Caco-2 (cell line): ENCODE data around the gene EPHB4. TPM values are rescaled to one million over a fixed set of nuclear protein-coding genes. Genes with fewer than 3 reads are reported as not detected.
A peak's percentile ranks its signal among the peaks of the same experiment; 100 is the strongest.

Source experiments
- BruUV-seq: library from RNA; stranded (reverse); fragments of 400-500 nt; replicated peaks from 2 replicates; lab custom pipeline; 2021; lab: Mats Ljungman, UMichigan
- CTCF ChIA-PET: fragments of 300-600 bp; sonication (Branson Sonifier 250); formaldehyde crosslinking; loops from one replicate; lab custom pipeline; 2022; ENCODE audit warnings: antibody characterized with exemption; lab: Charles Lee
- POLR2A ChIA-PET: fragments of 300-600 bp; sonication (Branson Sonifier 250); formaldehyde crosslinking; loops from one replicate; lab custom pipeline; 2022; ENCODE audit warnings: antibody characterized with exemption; lab: Charles Lee
- DNase-seq, 2 experiments: peaks; one replicate each; pipeline versions ENCODE4 v3.0.0 to v3.0.0-alpha.2; 2020 to 2022
- H3K27me3 ChIP-seq: replicated peaks from 2 replicates; pipeline ENCODE4 v1.6.0; 2011; ENCODE audit warnings: low read length; ENCODE audit not compliant: control insufficient read depth, insufficient read depth
- H3K36me3 ChIP-seq: 2 replicates; pipeline ENCODE4 v1.5.1; 2011; ENCODE audit warnings: low read length; ENCODE audit not compliant: control insufficient read depth, insufficient read depth
- H3K4me1 ChIP-seq: fragments of 250-450 bp; sonication (Bioruptor Pico); 2 replicates; pipeline ENCODE4 v1.5.1; 2020; ENCODE audit warnings: mild to moderate bottlenecking
- H3K4me3 ChIP-seq: 2 replicates; pipeline ENCODE4 v1.5.1; 2011; ENCODE audit warnings: low read depth, mild to moderate bottlenecking, control low read depth, low read length
- H3K9me3 ChIP-seq: fragments of 250-450 bp; sonication (Bioruptor Pico); 2 replicates; pipeline ENCODE4 v1.5.1; 2020; ENCODE audit warnings: mild to moderate bottlenecking, moderate library complexity
- H3K27ac Mint-ChIP-seq: one replicate; pipeline ENCODE4 v1.8.0; 2022; ENCODE audit warnings: mixed read lengths; ENCODE audit not compliant: unreplicated experiment
- H3K27me3 Mint-ChIP-seq: one replicate; pipeline ENCODE4 v1.8.0; 2022; ENCODE audit warnings: mixed read lengths; ENCODE audit not compliant: insufficient read depth, unreplicated experiment
- H3K36me3 Mint-ChIP-seq: one replicate; pipeline ENCODE4 v1.8.0; 2022; ENCODE audit warnings: mild to moderate bottlenecking, mixed read lengths; ENCODE audit not compliant: insufficient read depth, unreplicated experiment
- H3K4me1 Mint-ChIP-seq: one replicate; pipeline ENCODE4 v1.8.0; 2022; ENCODE audit warnings: low read depth, mixed read lengths; ENCODE audit not compliant: unreplicated experiment
- H3K4me3 Mint-ChIP-seq: one replicate; pipeline ENCODE4 v1.8.0; 2022; ENCODE audit warnings: mild to moderate bottlenecking, moderate library complexity, mixed read lengths; ENCODE audit not compliant: unreplicated experiment
- H3K9me3 Mint-ChIP-seq: one replicate; pipeline ENCODE4 v1.8.0; 2022; ENCODE audit warnings: mixed read lengths; ENCODE audit not compliant: unreplicated experiment
- intact Hi-C: fragments of 100-400 bp; cut with micrococcal nuclease; formaldehyde crosslinking; loops from one replicate; pipeline ENCODE4 v1.10.0; 2022; ENCODE audit not compliant: unreplicated experiment
- total RNA-seq: library from RNA; stranded (reverse); gene quantifications from 2 replicates; pipeline ENCODE4 v1.2.3, GENCODE V29; 2022
- TF ChIP-seq, protein P1 (sequence below), 2 experiments: fragments of 200-600 bp in 1 of 2; IDR thresholded peaks; 1 replicate in 1 of 2; 2 replicates in 1 of 2; pipeline versions ENCODE4 v1.5.1 to v1.8.0; 2011 to 2022; ENCODE audit warnings: antibody characterized with exemption in 1 of 2, control low read depth in 1 of 2, inconsistent platforms in 1 of 2, low read depth in 1 of 2, low read length in 1 of 2, mild to moderate bottlenecking in 1 of 2, moderate library complexity in 1 of 2; ENCODE audit not compliant: insufficient read depth in 1 of 2, severe bottlenecking in 1 of 2, unreplicated experiment in 1 of 2

EPHB4 gene
- total RNA-seq, 1 experiment from 2014 or later, result 112 TPM

GRCh38 chr7:100867776-100868485 lies 40.6 kb upstream of the EPHB4 start:
- H3K27me3 ChIP-seq, result no peaks in the 10 kb centered on the region
- no TSS peak for BruUV-seq
- Mint-ChIP-seq H3K27ac (peak overlapping the region; percentile 88), H3K4me1 (peaks cover under 1% of the 10 kb centered on the region), H3K36me3 (peaks cover 68% of the 10 kb centered on the region), H3K4me3 (peak overlapping the region; percentile 75), H3K9me3 (no peaks in the 10 kb centered on the region), H3K27me3 (no peaks in the 10 kb centered on the region)
- ChIA-PET CTCF (no interaction called here), POLR2A (no interaction called here)
- DNase-seq, result no peak
- intact Hi-C loops, result no loop called here
- peaks cover 17% of the 10 kb centered on the region for H3K4me1 ChIP-seq
- TF ChIP-seq, protein P1, sequence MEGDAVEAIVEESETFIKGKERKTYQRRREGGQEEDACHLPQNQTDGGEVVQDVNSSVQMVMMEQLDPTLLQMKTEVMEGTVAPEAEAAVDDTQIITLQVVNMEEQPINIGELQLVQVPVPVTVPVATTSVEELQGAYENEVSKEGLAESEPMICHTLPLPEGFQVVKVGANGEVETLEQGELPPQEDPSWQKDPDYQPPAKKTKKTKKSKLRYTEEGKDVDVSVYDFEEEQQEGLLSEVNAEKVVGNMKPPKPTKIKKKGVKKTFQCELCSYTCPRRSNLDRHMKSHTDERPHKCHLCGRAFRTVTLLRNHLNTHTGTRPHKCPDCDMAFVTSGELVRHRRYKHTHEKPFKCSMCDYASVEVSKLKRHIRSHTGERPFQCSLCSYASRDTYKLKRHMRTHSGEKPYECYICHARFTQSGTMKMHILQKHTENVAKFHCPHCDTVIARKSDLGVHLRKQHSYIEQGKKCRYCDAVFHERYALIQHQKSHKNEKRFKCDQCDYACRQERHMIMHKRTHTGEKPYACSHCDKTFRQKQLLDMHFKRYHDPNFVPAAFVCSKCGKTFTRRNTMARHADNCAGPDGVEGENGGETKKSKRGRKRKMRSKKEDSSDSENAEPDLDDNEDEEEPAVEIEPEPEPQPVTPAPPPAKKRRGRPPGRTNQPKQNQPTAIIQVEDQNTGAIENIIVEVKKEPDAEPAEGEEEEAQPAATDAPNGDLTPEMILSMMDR (IDR thresholded peaks at IDR 0.05; ENCODE audit: insufficient read depth in 1 of 2, low read depth in 1 of 2, low read length in 1 of 2, severe bottlenecking in 1 of 2, unreplicated experiment in 1 of 2), result no peak
- no peaks in the 10 kb centered on the region; the same call in 1 of the 2 replicates for H3K36me3 ChIP-seq
- no peaks in the 10 kb centered on the region for H3K9me3 ChIP-seq
- peak overlapping the region; percentile 45 for H3K4me3 ChIP-seq

GRCh38 chr7:100867040-100867775 lies 39.9 kb upstream of the EPHB4 start, which contains the start of gene TRIP6:
TSS of gene TRIP6 (plus strand) at chr7:100867387. CDS start at chr7:100867498, 111 bp downstream.
- Histone ChIP-seq H3K4me1 (peaks cover 17% of the 10 kb centered on the region), H3K36me3 (no peaks in the 10 kb centered on the region), H3K9me3 (no peaks in the 10 kb centered on the region), H3K4me3 (peak within 1 kb of the TSS; percentile 45), H3K27me3 (no peaks in the 10 kb centered on the region)
- Mint-ChIP-seq H3K4me3 (peak within 1 kb of the TSS; percentile 75), H3K36me3 (peaks cover 68% of the 10 kb centered on the region), H3K4me1 (peaks cover 7% of the 10 kb centered on the region), H3K27me3 (no peaks in the 10 kb centered on the region), H3K27ac (peak within 1 kb of the TSS; percentile 88), H3K9me3 (no peaks in the 10 kb centered on the region)
- peak; percentile 87 to 88 for DNase-seq
- CTCF ChIA-PET, result no interaction called here
- POLR2A ChIA-PET, result interaction anchor here (0.6 to 0.7 kb wide), 2 partner anchors 284 to 464 kb away, joined by 3 read pairs; no protein-coding TSS in a partner anchor
- TF ChIP-seq, protein P1 (IDR thresholded peaks at IDR 0.05; ENCODE audit: insufficient read depth in 1 of 2, low read depth in 1 of 2, low read length in 1 of 2, severe bottlenecking in 1 of 2, unreplicated experiment in 1 of 2), result no peak
- BruUV-seq, result TSS peak; percentile 77
- intact Hi-C loops, result no loop called here

- no peaks in the 10 kb centered on the region for H3K9me3 ChIP-seq
- ChIA-PET POLR2A (interaction anchor here (0.7 kb wide), 1 partner anchor 284 kb away, joined by 3 read pairs; no protein-coding TSS in a partner anchor), CTCF (no interaction called here)
- H3K27me3 ChIP-seq, result no peaks in the 10 kb centered on the region
- no peak for DNase-seq
- H3K36me3 ChIP-seq, result no peaks in the 10 kb centered on the region
- peak overlapping the region; percentile 45 for H3K4me3 ChIP-seq
- intact Hi-C loops, result no loop called here
- peaks cover 17% of the 10 kb centered on the region for H3K4me1 ChIP-seq
- H3K36me3 Mint-ChIP-seq, result peaks cover 68% of the 10 kb centered on the region
- peaks cover 7% of the 10 kb centered on the region for H3K4me1 Mint-ChIP-seq
- H3K27me3 Mint-ChIP-seq, result no peaks in the 10 kb centered on the region
- TF ChIP-seq, protein P1 (IDR thresholded peaks at IDR 0.05; ENCODE audit: insufficient read depth in 1 of 2, low read depth in 1 of 2, low read length in 1 of 2, severe bottlenecking in 1 of 2, unreplicated experiment in 1 of 2), result no peak
- peak overlapping the region; percentile 75 for H3K4me3 Mint-ChIP-seq
- H3K9me3 Mint-ChIP-seq, result no peaks in the 10 kb centered on the region
- peak overlapping the region; percentile 88 for H3K27ac Mint-ChIP-seq
- BruUV-seq, result TSS peak; percentile 87
Observed at GRCh38 chr7:100866729-100867039, 39.4 kb upstream of the EPHB4 start.
